Prostate gland (tissue), 2 donors: Measurements from ENCODE around the gene WFDC11.
"Not testable (repeated sequence)": the region's sequence is repeated elsewhere in the genome, so short reads cannot be mapped to it uniquely, and the experiment has no call there.

Source experiments
- CTCF ChIP-seq, 4 experiments: fragments of 200-600 bp in 2 of 4; fragments of 450-650 bp in 2 of 4; sonication (generic) in 2 of 4; IDR thresholded peaks; 1 replicate in 3 of 4; 2 replicates in 1 of 4; pipeline ENCODE4 v1.5.1; 2016 to 2019; ENCODE audit warnings: antibody characterized with exemption in 4 of 4, mild to moderate bottlenecking in 2 of 4, moderate library complexity in 2 of 4
- POLR2AphosphoS5 ChIP-seq: sonication (generic); formaldehyde crosslinking; IDR thresholded peaks from one replicate; pipeline ENCODE4 v1.6.1; 2017; ENCODE audit warnings: antibody characterized with exemption

- TF ChIP-seq CTCF (IDR thresholded peaks at IDR 0.05); POLR2AphosphoS5: not testable (repeated sequence)
These were observed 23.3 kb upstream of the WFDC11 start for GRCh38 chr20:45693346-45693745.
